Left ventricle myocardium inferior (tissue), 1 donor: ENCODE data around the gene ST8SIA5. TPM values are rescaled to one million over a fixed set of nuclear protein-coding genes. Genes with fewer than 3 reads are reported as not detected.
A peak's percentile ranks its signal among the peaks of the same experiment; 100 is the strongest.

ENCODE experiments used
- DNase-seq: peaks from one replicate; pipeline ENCODE4 v3.0.0-alpha.2; 2020
- H3K27ac ChIP-seq: fragments of 200-600 bp; replicated peaks from 2 replicates; pipeline ENCODE4 v1.8.0; 2021
- H3K27me3 ChIP-seq: fragments of 200-600 bp; 2 replicates; pipeline ENCODE4 v1.8.0; 2021; ENCODE audit warnings: low read depth
- H3K36me3 ChIP-seq: fragments of 200-600 bp; 2 replicates; pipeline ENCODE4 v1.8.0; 2021
- H3K4me1 ChIP-seq: fragments of 200-600 bp; 2 replicates; pipeline ENCODE4 v1.8.0; 2021
- H3K4me3 ChIP-seq: fragments of 200-600 bp; 2 replicates; pipeline ENCODE4 v1.8.0; 2021; ENCODE audit warnings: mild to moderate bottlenecking, moderate library complexity
- H3K9me3 ChIP-seq: fragments of 200-600 bp; replicated peaks from 2 replicates; pipeline ENCODE4 v1.8.0; 2021
- CTCF ChIP-seq: fragments of 200-600 bp; IDR thresholded peaks from 2 replicates; pipeline ENCODE4 v1.8.0; 2021; ENCODE audit warnings: antibody characterized with exemption, mild to moderate bottlenecking, borderline replicate concordance
- intact Hi-C: fragments of 100-400 bp; cut with micrococcal nuclease; formaldehyde crosslinking; loops from one replicate; pipeline ENCODE4 v1.11.0; 2022
- total RNA-seq: library from RNA; stranded (reverse); fragmentation: NEBNext Ultra II Directional; extraction: Animal tissue kit (Norgen Biotek cat#: 25700); gene quantifications from one replicate; pipeline ENCODE4 v1.2.1, GENCODE V29; 2021
- donor health status: DM: no; HTN: yes; CAD: no; lungs with severe emphysema.

ST8SIA5 gene
- total RNA-seq, 1 donor from 2014 or later = 6.2 TPM

- Histone ChIP-seq H3K36me3 (no peaks in the 10 kb centered on the region), H3K9me3 (no peaks in the 10 kb centered on the region), H3K27me3 (no peaks in the 10 kb centered on the region), H3K4me1 (no peaks in the 10 kb centered on the region), H3K4me3 (no peak overlapping the region), H3K27ac (no peak overlapping the region)
- intact Hi-C loops = no loop called here
- no peak for DNase-seq
- no peak for TF ChIP-seq CTCF
Measured at GRCh38 chr18:46702471-46702870, 54.4 kb downstream of the ST8SIA5 start.

GRCh38 chr18:46700066-46700824, 56.6 kb downstream of the ST8SIA5 start:
- Histone ChIP-seq H3K27ac (no peak overlapping the region), H3K4me3 (no peak overlapping the region), H3K4me1 (peaks cover 12% of the 10 kb centered on the region), H3K9me3 (no peaks in the 10 kb centered on the region), H3K36me3 (no peaks in the 10 kb centered on the region), H3K27me3 (no peaks in the 10 kb centered on the region)
- DNase-seq = no peak
- intact Hi-C loops = no loop called here
- no peak for TF ChIP-seq CTCF

GRCh38 chr18:46696702-46697101, 60.2 kb downstream of the ST8SIA5 start:
- no peaks in the 10 kb centered on the region for H3K27me3 ChIP-seq
- H3K36me3 ChIP-seq = no peaks in the 10 kb centered on the region
- intact Hi-C loops = no loop called here
- peaks cover 12% of the 10 kb centered on the region for H3K4me1 ChIP-seq
- no peaks in the 10 kb centered on the region for H3K9me3 ChIP-seq
- no peak overlapping the region for H3K4me3 ChIP-seq
- no peak for TF ChIP-seq CTCF
- no peak overlapping the region for H3K27ac ChIP-seq
- no peak for DNase-seq

GRCh38 chr18:46696268-46696667, 60.6 kb downstream of the ST8SIA5 start:
- peaks cover 12% of the 10 kb centered on the region for H3K4me1 ChIP-seq
- TF ChIP-seq CTCF = no peak
- H3K9me3 ChIP-seq = no peaks in the 10 kb centered on the region
- H3K4me3 ChIP-seq = no peak overlapping the region
- no peak overlapping the region for H3K27ac ChIP-seq
- peak; percentile 33 for DNase-seq
- H3K36me3 ChIP-seq = no peaks in the 10 kb centered on the region
- H3K27me3 ChIP-seq = no peaks in the 10 kb centered on the region
- intact Hi-C loops = no loop called here

GRCh38 chr18:46693996-46694395, 62.9 kb downstream of the ST8SIA5 start:
- Histone ChIP-seq H3K27me3 (no peaks in the 10 kb centered on the region), H3K4me3 (no peak overlapping the region), H3K36me3 (no peaks in the 10 kb centered on the region), H3K4me1 (peaks cover 12% of the 10 kb centered on the region), H3K27ac (no peak overlapping the region), H3K9me3 (no peaks in the 10 kb centered on the region)
- DNase-seq = no peak
- intact Hi-C loops = no loop called here
- TF ChIP-seq CTCF = no peak
